Measurements from ENCODE around the gene SELENOS. TPM values are rescaled to one million over a fixed set of nuclear protein-coding genes. Genes with fewer than 3 reads are reported as not detected.

SELENOS gene
- 37.8 and 42.1 TPM in 2 replicates for total RNA-seq
- long read RNA-seq, transcript SELENOS-203 (6 exons, 1,188 nt) = major isoform, 17 of 25 reads
- long read RNA-seq, partial matches to known transcripts = 1 of 25 reads
- long read RNA-seq, other reads (novel, unspliced or antisense) = 4 of 25 reads

GRCh38 chr15:101277038-101277822 lies at the start of gene SELENOS:
Gene SELENOS, minus strand, starts transcription at chr15:101277485. Its CDS starts 68 bp downstream, at chr15:101277417.
- H3K27ac Mint-ChIP-seq (ENCODE audit: unreplicated experiment) = peak within 1 kb of the TSS; percentile 89
- peaks cover 18% of the 10 kb centered on the region for H3K36me3 Mint-ChIP-seq (ENCODE audit: low read depth)
- no peaks in the 10 kb centered on the region for H3K27me3 Mint-ChIP-seq (ENCODE audit: low read depth)
- peak within 1 kb of the TSS; percentile 94 for H3K4me3 Mint-ChIP-seq
- peak; percentile 90 for DNase-seq (ENCODE audit: low read depth, low spot score)
- peaks cover 12% of the 10 kb centered on the region for H3K4me1 Mint-ChIP-seq
- no peaks in the 10 kb centered on the region for H3K9me3 Mint-ChIP-seq
- no peak for TF ChIP-seq CTCF (conservative IDR thresholded peaks at IDR 0.05)

- peak overlapping the region; percentile 71 for H3K27ac Mint-ChIP-seq (ENCODE audit: unreplicated experiment)
- no peak for DNase-seq (ENCODE audit: low read depth, low spot score)
- H3K4me1 Mint-ChIP-seq = no peaks in the 10 kb centered on the region
- no peak for TF ChIP-seq CTCF (conservative IDR thresholded peaks at IDR 0.05)
- peaks cover 29% of the 10 kb centered on the region for H3K27me3 Mint-ChIP-seq (ENCODE audit: low read depth)
- H3K9me3 Mint-ChIP-seq = no peaks in the 10 kb centered on the region
- H3K36me3 Mint-ChIP-seq (ENCODE audit: low read depth) = no peaks in the 10 kb centered on the region
- no peak overlapping the region for H3K4me3 Mint-ChIP-seq
These were observed 49.3 kb upstream of the SELENOS start for GRCh38 chr15:101326462-101327146.

GRCh38 chr15:101326026-101326315 lies 48.7 kb upstream of the SELENOS start:
- TF ChIP-seq CTCF (conservative IDR thresholded peaks at IDR 0.05) = no peak
- Mint-ChIP-seq H3K27ac (ENCODE audit: unreplicated experiment) (peak overlapping the region; percentile 71), H3K4me1 (no peaks in the 10 kb centered on the region), H3K27me3 (ENCODE audit: low read depth) (peaks cover 30% of the 10 kb centered on the region), H3K36me3 (ENCODE audit: low read depth) (no peaks in the 10 kb centered on the region), H3K4me3 (no peak overlapping the region), H3K9me3 (no peaks in the 10 kb centered on the region)
- no peak for DNase-seq (ENCODE audit: low read depth, low spot score)

GRCh38 chr15:101325263-101326025 lies 48.2 kb upstream of the SELENOS start:
- no peak for TF ChIP-seq CTCF (conservative IDR thresholded peaks at IDR 0.05)
- Mint-ChIP-seq H3K4me3 (no peak overlapping the region), H3K36me3 (ENCODE audit: low read depth) (no peaks in the 10 kb centered on the region), H3K9me3 (no peaks in the 10 kb centered on the region), H3K27me3 (ENCODE audit: low read depth) (peaks cover 32% of the 10 kb centered on the region), H3K27ac (ENCODE audit: unreplicated experiment) (no peak overlapping the region), H3K4me1 (no peaks in the 10 kb centered on the region)
- DNase-seq (ENCODE audit: low read depth, low spot score) = no peak

- Mint-ChIP-seq H3K36me3 (ENCODE audit: low read depth) (no peaks in the 10 kb centered on the region), H3K4me1 (no peaks in the 10 kb centered on the region), H3K4me3 (no peak overlapping the region), H3K9me3 (no peaks in the 10 kb centered on the region), H3K27ac (ENCODE audit: unreplicated experiment) (peak overlapping the region; percentile 12), H3K27me3 (ENCODE audit: low read depth) (peaks cover 32% of the 10 kb centered on the region)
- no peak for DNase-seq (ENCODE audit: low read depth, low spot score)
- TF ChIP-seq CTCF (conservative IDR thresholded peaks at IDR 0.05) = no peak
These were observed 47.4 kb upstream of the SELENOS start for GRCh38 chr15:101324524-101325177.

Data from neural crest cell (in vitro differentiated cells).